H9 (cell line): ENCODE measurements around the gene DENND4B. TPM values are rescaled to one million over a fixed set of nuclear protein-coding genes. Genes with fewer than 3 reads are reported as not detected.

Experiments
- DNase-seq: peaks from one replicate; pipeline ENCODE4 v3.0.0-alpha.2; 2017
- H2AFZ ChIP-seq: one replicate; pipeline ENCODE4 v1.6.1; 2013; ENCODE audit warnings: mild to moderate bottlenecking, low read length, control low read depth, moderate library complexity
- H2AK5ac ChIP-seq: 2 replicates; pipeline ENCODE4 v1.6.1; 2013; ENCODE audit warnings: low read length, control low read depth, mixed read lengths; ENCODE audit not compliant: insufficient read length
- H2BK120ac ChIP-seq: one replicate; pipeline ENCODE4 v1.6.1; 2013; ENCODE audit warnings: low read depth, mild to moderate bottlenecking, low read length, control low read depth, inconsistent platforms; ENCODE audit not compliant: poor library complexity, severe bottlenecking
- H2BK12ac ChIP-seq: 2 replicates; pipeline ENCODE4 v1.6.1; 2013; ENCODE audit warnings: low read length, control low read depth, mixed read lengths, low read depth; ENCODE audit not compliant: insufficient read length
- H2BK15ac ChIP-seq: 2 replicates; pipeline ENCODE4 v1.6.1; 2013; ENCODE audit warnings: low read depth, low read length, control low read depth
- H2BK20ac ChIP-seq: one replicate; pipeline ENCODE4 v1.6.1; 2013; ENCODE audit warnings: low read depth, mild to moderate bottlenecking, low read length, control low read depth, inconsistent platforms; ENCODE audit not compliant: poor library complexity, severe bottlenecking
- H2BK5ac ChIP-seq: 2 replicates; pipeline ENCODE4 v1.6.1; 2013; ENCODE audit warnings: low read length, control low read depth, mixed read lengths; ENCODE audit not compliant: insufficient read length
- H3K14ac ChIP-seq: 2 replicates; pipeline ENCODE4 v1.6.1; 2013; ENCODE audit warnings: low read length, control low read depth; ENCODE audit not compliant: insufficient read depth
- H3K18ac ChIP-seq: 2 replicates; pipeline ENCODE4 v1.6.1; 2013; ENCODE audit warnings: low read depth, mild to moderate bottlenecking, mixed read lengths, low read length, control low read depth; ENCODE audit not compliant: insufficient read length
- H3K23ac ChIP-seq: 2 replicates; pipeline ENCODE4 v1.6.1; 2013; ENCODE audit warnings: low read length, control low read depth, mixed read lengths, low read depth; ENCODE audit not compliant: insufficient read length
- H3K23me2 ChIP-seq: 2 replicates; pipeline ENCODE4 v1.6.1; 2013; ENCODE audit warnings: low read depth, mild to moderate bottlenecking, mixed read lengths, low read length, control low read depth; ENCODE audit not compliant: insufficient read length, poor library complexity, severe bottlenecking
- H3K27ac ChIP-seq: 2 replicates; pipeline ENCODE4 v1.5.1; 2013; ENCODE audit warnings: low read length, control low read depth, mixed read lengths, low read depth; ENCODE audit not compliant: insufficient read length
- H3K27me3 ChIP-seq: 2 replicates; pipeline ENCODE4 v1.6.1; 2013; ENCODE audit warnings: low read length, control low read depth, inconsistent platforms; ENCODE audit not compliant: insufficient read depth
- H3K4ac ChIP-seq: 2 replicates; pipeline ENCODE4 v1.6.1; 2013; ENCODE audit warnings: low read depth, mild to moderate bottlenecking, control low read depth, inconsistent platforms, low read length, moderate library complexity
- H3K4me1 ChIP-seq: 2 replicates; pipeline ENCODE4 v1.6.1; 2013; ENCODE audit warnings: low read length, control low read depth, inconsistent platforms; ENCODE audit not compliant: insufficient read depth
- H3K4me2 ChIP-seq: 2 replicates; pipeline ENCODE4 v1.6.1; 2013; ENCODE audit warnings: low read length, control low read depth, mixed read lengths; ENCODE audit not compliant: insufficient read length, insufficient read depth
- H3K56ac ChIP-seq: 2 replicates; pipeline ENCODE4 v1.6.1; 2013; ENCODE audit warnings: low read depth, mild to moderate bottlenecking, mixed read lengths, low read length, control low read depth; ENCODE audit not compliant: insufficient read length
- H3K79me1 ChIP-seq: 2 replicates; pipeline ENCODE4 v1.6.1; 2013; ENCODE audit warnings: low read depth, mild to moderate bottlenecking, moderate library complexity, low read length, control low read depth, inconsistent platforms; ENCODE audit not compliant: insufficient read depth, poor library complexity, severe bottlenecking
- H3K79me2 ChIP-seq: 2 replicates; pipeline ENCODE4 v1.6.1; 2013; ENCODE audit warnings: low read length, control low read depth, inconsistent platforms; ENCODE audit not compliant: insufficient read depth
- H3K9ac ChIP-seq: 2 replicates; pipeline ENCODE4 v1.6.1; 2013; ENCODE audit warnings: low read length, control low read depth, mixed read lengths; ENCODE audit not compliant: insufficient read length; ENCODE audit errors: extremely low read depth
- H3K9me3 ChIP-seq: one replicate; pipeline ENCODE4 v1.6.1; 2013; ENCODE audit warnings: low read depth, low read length, inconsistent platforms; ENCODE audit not compliant: control insufficient read depth
- H3T11ph ChIP-seq: one replicate; pipeline ENCODE4 v1.6.1; 2013; ENCODE audit warnings: mild to moderate bottlenecking, low read length, control low read depth, inconsistent platforms
- H4K20me1 ChIP-seq: one replicate; pipeline ENCODE4 v1.6.1; 2013; ENCODE audit not compliant: control insufficient read depth, insufficient read length, insufficient read depth
- H4K5ac ChIP-seq: 2 replicates; pipeline ENCODE4 v1.6.1; 2013; ENCODE audit warnings: low read depth, mild to moderate bottlenecking, mixed read lengths, low read length, control low read depth; ENCODE audit not compliant: insufficient read length
- H4K8ac ChIP-seq: replicated peaks from 2 replicates; pipeline ENCODE4 v1.6.1; 2013; ENCODE audit warnings: low read length, control low read depth, mixed read lengths, low read depth; ENCODE audit not compliant: insufficient read length
- H4K91ac ChIP-seq: 2 replicates; pipeline ENCODE4 v1.6.1; 2013; ENCODE audit warnings: low read depth, mild to moderate bottlenecking, moderate library complexity, mixed read lengths, low read length, control low read depth; ENCODE audit not compliant: insufficient read length
- H3K27ac Mint-ChIP-seq, 3 experiments: 2 replicates in 2 of 3; 3 replicates in 1 of 3; pipeline ENCODE4 v1.8.0; 2020 to 2021; ENCODE audit warnings: mixed read lengths in 3 of 3, mild to moderate bottlenecking in 1 of 3, moderate library complexity in 1 of 3
- H3K27me3 Mint-ChIP-seq: 2 replicates; pipeline ENCODE4 v1.8.0; 2021; ENCODE audit warnings: low read depth, mild to moderate bottlenecking, moderate library complexity, mixed read lengths
- H3K36me3 Mint-ChIP-seq, 3 experiments: 2 replicates in 2 of 3; 3 replicates in 1 of 3; pipeline ENCODE4 v1.8.0; 2020 to 2021; ENCODE audit warnings: low read depth in 3 of 3, mixed read lengths in 3 of 3; ENCODE audit not compliant: insufficient read depth in 1 of 3
- H3K4me1 Mint-ChIP-seq, 2 experiments: 2 replicates each; pipeline ENCODE4 v1.8.0; 2020; ENCODE audit warnings: mixed read lengths in 2 of 2
- H3K4me3 Mint-ChIP-seq, 2 experiments: 2 replicates in 1 of 2; 3 replicates in 1 of 2; pipeline ENCODE4 v1.8.0; 2020 to 2021; ENCODE audit warnings: mild to moderate bottlenecking in 2 of 2, mixed read lengths in 2 of 2, moderate library complexity in 1 of 2
- H3K9me3 Mint-ChIP-seq, 2 experiments: 2 replicates in 1 of 2; 3 replicates in 1 of 2; pipeline ENCODE4 v1.8.0; 2020; ENCODE audit warnings: mild to moderate bottlenecking in 2 of 2, mixed read lengths in 2 of 2, moderate library complexity in 1 of 2
- WGBS: extraction: QIAGEN DNeasy Blood & Tissue Kit; methylation state at CpG from one replicate; pipeline ENCODE4 v1.1.7; 2013; ENCODE audit warnings: missing lambda C conversion rate, low lambda C conversion rate, mixed read lengths; ENCODE audit not compliant: insufficient read length; ENCODE audit errors: extremely low coverage; 5-methylcytosine and 5-hydroxymethylcytosine counted together
- total RNA-seq: library from RNA; stranded (reverse); gene quantifications from 2 replicates; pipeline ENCODE4 v1.2.1, GENCODE V29; 2021
- TF ChIP-seq, protein P1 (sequence below): fragments of 200-600 bp; sonication (generic); conservative IDR thresholded peaks from 3 replicates; pipeline ENCODE4 v1.8.0; 2021; ENCODE audit warnings: antibody characterized with exemption, mild to moderate bottlenecking

DENND4B gene
- total RNA-seq, 1 experiment from 2014 or later = 84.6 TPM

DNA sequence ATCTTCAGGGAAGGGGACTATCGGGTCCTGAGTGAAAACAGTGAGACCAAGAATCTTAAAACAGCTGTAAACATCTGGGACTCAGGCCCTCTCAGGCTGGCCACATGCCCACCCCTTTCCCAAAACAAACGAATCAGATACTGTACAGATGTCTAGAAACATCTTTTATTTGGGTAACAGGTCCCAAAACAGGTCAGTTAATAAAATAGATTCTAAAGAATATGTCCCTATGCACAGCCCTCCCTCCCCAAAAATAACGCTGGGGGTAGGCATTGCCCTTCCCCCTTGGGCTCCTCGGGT is 12.4 kb upstream of the DENND4B start:
- Histone ChIP-seq H2BK15ac (no peak overlapping the region), H4K5ac (no peak overlapping the region), H3K4me2 (peak overlapping the region; percentile 6), H4K20me1 (no peaks in the 10 kb centered on the region), H2BK12ac (no peak overlapping the region), H3K14ac (no peak overlapping the region), H4K8ac (no peak overlapping the region), H3K9me3 (no peaks in the 10 kb centered on the region), H3K79me2 (peaks cover 43% of the 10 kb centered on the region), H4K91ac (no peak overlapping the region), H2AK5ac (no peak overlapping the region), H3K23me2 (peaks cover 25% of the 10 kb centered on the region), H2BK5ac (no peak overlapping the region), H3K18ac (no peak overlapping the region), H3K27me3 (no peaks in the 10 kb centered on the region), H2AFZ (no peak overlapping the region), H3K4ac (no peak overlapping the region), H3K23ac (no peak overlapping the region), H3K27ac (no peak overlapping the region), H3K9ac (no peak overlapping the region), H3K4me1 (no peaks in the 10 kb centered on the region), H3K56ac (no peak overlapping the region), H3T11ph (no peak overlapping the region), H3K79me1 (peaks cover 21% of the 10 kb centered on the region), H2BK20ac (no peak overlapping the region), H2BK120ac (no peak overlapping the region)
- Mint-ChIP-seq H3K27me3 (no peaks in the 10 kb centered on the region), H3K4me1 (peaks cover 39 to 46% of the 10 kb centered on the region in 2 experiments), H3K36me3 (peaks cover 27 to 42% (median 29%) of the 10 kb centered on the region in 3 experiments), H3K4me3 (peak overlapping the region; percentile 99 to 100), H3K9me3 (no peaks in the 10 kb centered on the region; a peak in 1 of 5 replicates), H3K27ac (peak overlapping the region; percentile 7 to 90 (median 87))
- DNase-seq = no peak
- TF ChIP-seq, protein P1, sequence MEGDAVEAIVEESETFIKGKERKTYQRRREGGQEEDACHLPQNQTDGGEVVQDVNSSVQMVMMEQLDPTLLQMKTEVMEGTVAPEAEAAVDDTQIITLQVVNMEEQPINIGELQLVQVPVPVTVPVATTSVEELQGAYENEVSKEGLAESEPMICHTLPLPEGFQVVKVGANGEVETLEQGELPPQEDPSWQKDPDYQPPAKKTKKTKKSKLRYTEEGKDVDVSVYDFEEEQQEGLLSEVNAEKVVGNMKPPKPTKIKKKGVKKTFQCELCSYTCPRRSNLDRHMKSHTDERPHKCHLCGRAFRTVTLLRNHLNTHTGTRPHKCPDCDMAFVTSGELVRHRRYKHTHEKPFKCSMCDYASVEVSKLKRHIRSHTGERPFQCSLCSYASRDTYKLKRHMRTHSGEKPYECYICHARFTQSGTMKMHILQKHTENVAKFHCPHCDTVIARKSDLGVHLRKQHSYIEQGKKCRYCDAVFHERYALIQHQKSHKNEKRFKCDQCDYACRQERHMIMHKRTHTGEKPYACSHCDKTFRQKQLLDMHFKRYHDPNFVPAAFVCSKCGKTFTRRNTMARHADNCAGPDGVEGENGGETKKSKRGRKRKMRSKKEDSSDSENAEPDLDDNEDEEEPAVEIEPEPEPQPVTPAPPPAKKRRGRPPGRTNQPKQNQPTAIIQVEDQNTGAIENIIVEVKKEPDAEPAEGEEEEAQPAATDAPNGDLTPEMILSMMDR = no peak
- no CpG with 5 or more reads among the region's 4 CpGs for WGBS
